ENCODE data around the gene ADSL.
"Not testable (repeated sequence)": the region's sequence is repeated elsewhere in the genome, so short reads cannot be mapped to it uniquely, and the experiment has no call there.

Gene ADSL

DNA sequence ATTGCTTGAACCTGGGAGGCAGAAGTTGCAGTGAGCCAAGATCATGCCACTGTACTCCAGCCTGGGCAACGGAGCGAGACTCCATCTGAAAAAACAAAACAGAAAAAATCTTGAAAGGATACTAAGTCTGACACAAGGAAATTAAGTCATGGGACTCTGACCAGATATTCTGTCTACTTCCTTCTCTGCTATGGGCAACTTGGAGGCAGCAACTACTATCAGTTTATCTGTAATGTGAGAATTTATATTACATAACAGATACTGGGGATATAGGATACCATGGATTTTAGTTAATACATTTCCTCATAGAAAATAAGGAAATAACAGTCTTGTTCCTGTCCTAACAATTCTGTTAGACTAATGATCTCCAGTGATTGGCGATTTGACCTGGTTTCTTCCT is 22.5 kb downstream of the ADSL start:
- no peak overlapping the region for H3K27ac ChIP-seq (ENCODE audit: low read length)
- no peaks in the 10 kb centered on the region for H3K4me1 ChIP-seq (ENCODE audit: control insufficient read depth in 1 of 2, insufficient read depth in 2 of 2, low read length in 2 of 2)
- H3K36me3 ChIP-seq (ENCODE audit: control insufficient read depth in 1 of 2, insufficient read depth in 2 of 2, low read length in 2 of 2), result peaks cover 34 to 42% of the 10 kb centered on the region in 2 donors
- no peak overlapping the region for H3K4me3 ChIP-seq (ENCODE audit: low read depth in 1 of 2, low read length in 2 of 2)
- no peaks in the 10 kb centered on the region for H3K27me3 ChIP-seq (ENCODE audit: low read depth, low read length)
- H3K9me3 ChIP-seq (ENCODE audit: control insufficient read depth in 1 of 2, low read length in 2 of 2), result no peaks in the 10 kb centered on the region

DNA sequence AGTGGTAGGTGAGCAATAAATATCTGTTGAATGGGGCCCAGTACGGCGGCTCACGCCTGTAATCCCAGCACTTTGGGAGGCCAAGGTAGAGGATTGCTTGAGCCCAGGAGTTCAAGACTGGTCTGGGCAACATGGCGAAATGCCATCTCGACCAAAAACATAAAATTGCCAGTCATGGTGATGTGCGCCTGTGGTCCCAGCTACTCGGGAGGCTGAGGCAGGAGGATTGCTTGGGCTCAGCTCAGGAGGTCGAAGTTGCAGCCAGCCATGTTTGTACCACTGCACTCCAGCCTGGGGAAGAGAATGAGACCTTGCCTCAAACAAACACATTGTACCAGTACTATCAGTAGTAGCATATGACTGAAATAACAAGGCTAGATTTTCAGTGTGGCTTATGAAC is 28.3 kb downstream of the ADSL start:
- no peaks in the 10 kb centered on the region for H3K27me3 ChIP-seq (ENCODE audit: low read depth, low read length)

DNA sequence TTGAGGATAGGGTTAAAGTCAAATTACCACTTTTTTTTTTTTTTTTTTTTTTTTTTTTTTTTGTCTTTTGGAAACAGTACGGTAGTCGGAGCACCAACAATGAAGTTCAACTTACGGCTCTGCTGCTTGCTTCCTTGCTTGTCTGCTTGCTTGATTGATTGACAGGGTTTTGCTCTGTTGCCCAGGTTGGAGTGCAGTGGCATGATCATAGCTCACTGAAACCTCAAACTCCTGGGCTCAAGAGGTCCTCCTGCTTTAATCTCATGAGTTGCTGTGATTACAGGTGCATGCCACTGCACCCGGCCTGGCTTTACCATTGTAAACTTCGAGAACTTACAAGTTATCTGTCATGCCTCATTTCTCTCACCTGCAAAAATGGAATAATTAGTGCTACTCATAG is 29.8 kb downstream of the ADSL start:
- H3K4me1 ChIP-seq (ENCODE audit: control insufficient read depth in 1 of 2, insufficient read depth in 2 of 2, low read length in 2 of 2), result no peaks in the 10 kb centered on the region
- no peaks in the 10 kb centered on the region for H3K27me3 ChIP-seq (ENCODE audit: low read depth, low read length)
- H3K27ac ChIP-seq (ENCODE audit: low read length), result no peak overlapping the region
- H3K4me3 ChIP-seq (ENCODE audit: low read depth in 1 of 2, low read length in 2 of 2), result no peak overlapping the region
- no peaks in the 10 kb centered on the region for H3K9me3 ChIP-seq (ENCODE audit: control insufficient read depth in 1 of 2, low read length in 2 of 2)
- H3K36me3 ChIP-seq (ENCODE audit: control insufficient read depth in 1 of 2, insufficient read depth in 2 of 2, low read length in 2 of 2), result no peaks in the 10 kb centered on the region

More for the DNA sequence above, 28.3 kb downstream of the ADSL start:
- H3K27ac ChIP-seq (ENCODE audit: low read length), result no peak overlapping the region
- no peaks in the 10 kb centered on the region for H3K9me3 ChIP-seq (ENCODE audit: control insufficient read depth in 1 of 2, low read length in 2 of 2)
- H3K36me3 ChIP-seq (ENCODE audit: control insufficient read depth in 1 of 2, insufficient read depth in 2 of 2, low read length in 2 of 2), result no peaks in the 10 kb centered on the region
- H3K4me3 ChIP-seq (ENCODE audit: low read depth in 1 of 2, low read length in 2 of 2), result no peak overlapping the region
- no peaks in the 10 kb centered on the region for H3K4me1 ChIP-seq (ENCODE audit: control insufficient read depth in 1 of 2, insufficient read depth in 2 of 2, low read length in 2 of 2)

DNA sequence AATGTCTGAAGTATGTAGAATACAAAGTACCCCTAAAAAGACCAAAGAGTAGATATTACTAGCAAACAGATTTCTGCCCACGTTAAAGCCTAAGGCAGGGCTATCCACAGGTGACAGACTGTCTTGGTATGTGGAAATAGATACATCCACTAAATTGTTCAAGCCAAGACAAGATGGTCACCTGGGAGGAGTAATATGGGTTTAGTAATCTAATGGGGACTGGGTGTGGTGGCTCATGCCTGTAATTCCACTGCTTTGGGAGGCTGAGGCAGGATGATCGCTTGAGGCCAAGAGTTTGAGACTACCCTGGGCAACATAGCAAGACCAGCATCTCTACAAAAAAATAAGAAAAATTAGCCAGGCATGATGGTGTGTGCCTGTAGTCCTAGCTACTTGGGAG is 31.6 kb downstream of the ADSL start:
- Histone ChIP-seq H3K4me1 (ENCODE audit: control insufficient read depth in 1 of 2, insufficient read depth in 2 of 2, low read length in 2 of 2) (no peaks in the 10 kb centered on the region), H3K4me3 (ENCODE audit: low read depth in 1 of 2, low read length in 2 of 2) (no peak overlapping the region), H3K27me3 (ENCODE audit: low read depth, low read length) (no peaks in the 10 kb centered on the region), H3K9me3 (ENCODE audit: control insufficient read depth in 1 of 2, low read length in 2 of 2) (no peaks in the 10 kb centered on the region), H3K27ac (ENCODE audit: low read length) (no peak overlapping the region), H3K36me3 (ENCODE audit: control insufficient read depth in 1 of 2, insufficient read depth in 2 of 2, low read length in 2 of 2) (no peaks in the 10 kb centered on the region)

DNA sequence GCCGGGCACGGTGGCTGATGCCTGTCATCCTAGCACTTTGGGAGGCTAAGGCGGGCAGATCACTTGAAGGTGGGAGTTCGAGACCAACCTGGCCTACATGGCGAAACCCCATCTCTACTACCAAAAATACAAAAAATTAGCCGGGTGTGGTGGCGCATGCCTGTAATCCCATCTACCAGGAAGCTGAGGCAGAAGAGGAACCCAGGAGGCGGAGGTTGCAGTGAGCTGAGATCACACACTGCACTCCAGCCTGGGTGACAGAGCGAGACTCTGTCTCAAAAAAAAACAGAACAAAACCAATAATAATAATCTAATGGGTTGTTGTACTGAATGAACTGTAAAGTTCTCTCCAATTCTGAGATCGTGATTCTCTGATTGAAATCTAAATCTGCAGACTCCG is 32.1 kb downstream of the ADSL start:
- not testable (repeated sequence) for H3K4me3 ChIP-seq (ENCODE audit: low read depth in 1 of 2, low read length in 2 of 2); H3K27me3 ChIP-seq (ENCODE audit: low read depth, low read length); H3K27ac ChIP-seq (ENCODE audit: low read length); H3K4me1 ChIP-seq (ENCODE audit: control insufficient read depth in 1 of 2, insufficient read depth in 2 of 2, low read length in 2 of 2); H3K36me3 ChIP-seq (ENCODE audit: control insufficient read depth in 1 of 2, insufficient read depth in 2 of 2, low read length in 2 of 2); H3K9me3 ChIP-seq (ENCODE audit: control insufficient read depth in 1 of 2, low read length in 2 of 2)

DNA sequence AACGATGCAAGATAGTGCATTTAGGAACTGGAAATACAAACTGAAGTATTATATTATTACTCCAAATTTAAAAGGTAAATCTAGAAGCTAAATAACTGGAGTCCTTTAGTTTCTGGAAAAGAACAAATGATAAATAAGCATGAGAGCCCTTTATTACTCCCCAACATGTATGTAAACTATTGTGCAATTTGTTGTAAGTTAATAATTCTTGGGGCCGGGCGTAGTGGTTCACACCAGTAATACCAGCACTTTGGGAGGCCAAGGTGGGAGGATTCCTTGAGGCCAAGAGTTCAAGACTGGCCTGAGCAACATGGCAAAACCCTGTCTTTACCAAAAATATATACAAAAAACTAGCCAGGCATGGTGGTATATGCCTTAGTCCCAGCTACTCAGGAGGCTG is 35.2 kb downstream of the ADSL start:
- peaks cover 0 to 4% of the 10 kb centered on the region in 2 donors for H3K4me1 ChIP-seq (ENCODE audit: control insufficient read depth in 1 of 2, insufficient read depth in 2 of 2, low read length in 2 of 2)

DNA sequence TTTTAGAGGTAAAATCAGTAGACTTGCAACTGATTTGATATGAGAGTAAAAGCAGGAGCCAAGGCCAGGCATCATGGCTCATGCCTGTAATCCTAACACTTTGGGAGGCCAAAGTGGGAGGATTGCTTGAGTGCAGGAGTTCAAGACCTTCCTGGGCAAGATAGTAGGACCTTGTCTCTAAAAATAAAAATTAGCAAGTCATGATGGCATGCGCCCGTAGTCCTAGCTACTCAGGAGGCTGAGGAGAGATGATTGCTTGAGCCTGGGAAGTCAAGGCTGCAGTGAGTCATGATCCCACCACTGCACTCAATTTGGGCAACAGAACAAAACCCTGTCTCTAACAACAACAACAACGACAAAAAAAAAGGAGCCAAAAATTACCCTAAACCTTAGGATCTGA is 37.6 kb downstream of the ADSL start:
- no peaks in the 10 kb centered on the region for H3K9me3 ChIP-seq (ENCODE audit: control insufficient read depth in 1 of 2, low read length in 2 of 2)
- no peaks in the 10 kb centered on the region for H3K27me3 ChIP-seq (ENCODE audit: low read depth, low read length)
- H3K36me3 ChIP-seq (ENCODE audit: control insufficient read depth in 1 of 2, insufficient read depth in 2 of 2, low read length in 2 of 2), result no peaks in the 10 kb centered on the region
- H3K4me3 ChIP-seq (ENCODE audit: low read depth in 1 of 2, low read length in 2 of 2), result no peak overlapping the region
- peaks cover 0 to 4% of the 10 kb centered on the region in 2 donors for H3K4me1 ChIP-seq (ENCODE audit: control insufficient read depth in 1 of 2, insufficient read depth in 2 of 2, low read length in 2 of 2)
- no peak overlapping the region for H3K27ac ChIP-seq (ENCODE audit: low read length)

More for the DNA sequence above, 35.2 kb downstream of the ADSL start:
- H3K9me3 ChIP-seq (ENCODE audit: control insufficient read depth in 1 of 2, low read length in 2 of 2), result no peaks in the 10 kb centered on the region
- H3K27ac ChIP-seq (ENCODE audit: low read length), result no peak overlapping the region
- no peaks in the 10 kb centered on the region for H3K36me3 ChIP-seq (ENCODE audit: control insufficient read depth in 1 of 2, insufficient read depth in 2 of 2, low read length in 2 of 2)
- H3K4me3 ChIP-seq (ENCODE audit: low read depth in 1 of 2, low read length in 2 of 2), result no peak overlapping the region
- no peaks in the 10 kb centered on the region for H3K27me3 ChIP-seq (ENCODE audit: low read depth, low read length)

DNA sequence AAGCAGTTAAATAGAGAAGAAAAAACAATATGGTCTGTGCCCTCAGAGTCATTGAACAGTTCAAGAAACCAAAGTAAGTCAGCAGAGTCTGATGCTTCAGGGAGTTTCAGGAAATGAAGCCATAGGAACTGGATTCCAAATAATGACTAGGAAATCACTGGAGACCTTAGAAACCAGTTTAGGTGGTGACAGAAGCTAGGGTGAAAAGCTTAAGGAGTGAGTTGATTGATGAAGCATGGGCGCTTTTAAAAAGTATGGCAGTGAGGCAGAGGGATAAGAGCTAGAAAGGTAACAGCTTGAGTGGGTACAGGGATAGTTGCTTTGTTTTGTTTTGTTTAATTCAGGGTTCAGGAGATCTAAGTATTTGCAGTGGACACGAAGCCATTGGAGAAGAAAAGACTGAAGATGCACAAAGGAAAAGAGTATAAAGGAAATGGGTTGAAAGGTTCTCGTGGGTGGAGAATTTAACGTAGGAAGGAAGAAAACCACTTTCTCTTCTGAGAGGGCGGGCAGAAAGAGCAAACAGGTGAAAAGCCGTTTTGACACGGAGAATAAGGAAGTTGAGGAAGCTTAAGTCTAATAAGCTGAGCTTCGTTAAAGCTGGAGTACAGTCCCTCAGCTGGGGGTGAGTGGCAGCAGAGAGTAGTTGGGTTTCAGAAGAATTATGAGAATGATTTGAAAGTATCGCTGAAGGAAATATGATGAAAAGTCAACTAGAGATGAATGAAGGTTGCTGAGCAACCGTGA is 38.9 kb downstream of the ADSL start:
- Histone ChIP-seq H3K27me3 (ENCODE audit: low read depth, low read length) (no peaks in the 10 kb centered on the region), H3K36me3 (ENCODE audit: control insufficient read depth in 1 of 2, insufficient read depth in 2 of 2, low read length in 2 of 2) (no peaks in the 10 kb centered on the region), H3K27ac (ENCODE audit: low read length) (peak overlapping the region; percentile 27), H3K9me3 (ENCODE audit: control insufficient read depth in 1 of 2, low read length in 2 of 2) (no peaks in the 10 kb centered on the region), H3K4me3 (ENCODE audit: low read depth in 1 of 2, low read length in 2 of 2) (peak overlapping the region in 1 of 2 donors; percentile 31), H3K4me1 (ENCODE audit: control insufficient read depth in 1 of 2, insufficient read depth in 2 of 2, low read length in 2 of 2) (peaks cover 0 to 4% of the 10 kb centered on the region in 2 donors)

DNA sequence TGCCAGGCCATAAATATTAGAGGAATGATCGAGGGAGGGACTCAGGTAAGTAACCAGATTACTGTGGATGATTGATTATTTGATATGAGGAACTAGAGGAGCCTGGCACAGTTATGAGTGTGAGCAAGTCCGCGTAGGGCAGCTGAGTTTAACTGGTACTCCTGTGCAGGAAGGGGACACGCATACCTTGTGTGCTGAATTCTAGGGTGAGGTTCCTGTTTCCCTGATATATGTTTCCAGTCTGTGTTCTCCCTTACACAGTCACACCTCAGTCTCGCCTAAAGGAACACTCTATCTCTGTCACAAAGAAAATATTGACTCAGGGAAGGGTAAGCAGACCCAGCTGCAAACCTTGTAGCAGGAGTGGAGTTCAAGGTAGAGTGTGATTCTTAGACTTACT is 41.4 kb downstream of the ADSL start:
- Histone ChIP-seq H3K36me3 (ENCODE audit: control insufficient read depth in 1 of 2, insufficient read depth in 2 of 2, low read length in 2 of 2) (no peaks in the 10 kb centered on the region), H3K9me3 (ENCODE audit: control insufficient read depth in 1 of 2, low read length in 2 of 2) (no peaks in the 10 kb centered on the region), H3K27me3 (ENCODE audit: low read depth, low read length) (no peaks in the 10 kb centered on the region), H3K27ac (ENCODE audit: low read length) (no peak overlapping the region), H3K4me3 (ENCODE audit: low read depth in 1 of 2, low read length in 2 of 2) (no peak overlapping the region), H3K4me1 (ENCODE audit: control insufficient read depth in 1 of 2, insufficient read depth in 2 of 2, low read length in 2 of 2) (peaks cover 0 to 4% of the 10 kb centered on the region in 2 donors)

DNA sequence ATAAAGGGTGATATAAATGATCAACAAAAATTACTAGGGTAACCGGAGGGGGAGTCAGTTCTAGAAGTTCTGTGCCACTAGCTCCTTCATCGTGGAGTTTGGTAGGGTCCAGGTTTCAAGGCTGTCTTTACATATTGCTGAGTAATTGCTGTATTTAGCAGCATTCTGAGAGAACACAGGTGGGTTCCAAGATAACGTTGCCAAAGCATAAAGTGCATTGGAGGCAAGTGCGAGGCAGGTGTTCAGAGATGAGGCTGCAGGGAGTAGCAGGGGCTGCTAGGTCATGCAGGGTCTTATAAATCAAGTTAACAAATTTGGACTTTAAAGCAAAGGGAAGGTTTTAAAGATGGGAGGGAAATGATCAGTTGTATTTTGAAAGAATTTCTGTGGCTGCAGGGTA is 41.9 kb downstream of the ADSL start:
- no peaks in the 10 kb centered on the region for H3K9me3 ChIP-seq (ENCODE audit: control insufficient read depth in 1 of 2, low read length in 2 of 2)
- no peak overlapping the region for H3K4me3 ChIP-seq (ENCODE audit: low read depth in 1 of 2, low read length in 2 of 2)
- no peak overlapping the region for H3K27ac ChIP-seq (ENCODE audit: low read length)
- peaks cover 0 to 4% of the 10 kb centered on the region in 2 donors for H3K4me1 ChIP-seq (ENCODE audit: control insufficient read depth in 1 of 2, insufficient read depth in 2 of 2, low read length in 2 of 2)
- no peaks in the 10 kb centered on the region for H3K36me3 ChIP-seq (ENCODE audit: control insufficient read depth in 1 of 2, insufficient read depth in 2 of 2, low read length in 2 of 2)
- H3K27me3 ChIP-seq (ENCODE audit: low read depth, low read length), result no peaks in the 10 kb centered on the region

DNA sequence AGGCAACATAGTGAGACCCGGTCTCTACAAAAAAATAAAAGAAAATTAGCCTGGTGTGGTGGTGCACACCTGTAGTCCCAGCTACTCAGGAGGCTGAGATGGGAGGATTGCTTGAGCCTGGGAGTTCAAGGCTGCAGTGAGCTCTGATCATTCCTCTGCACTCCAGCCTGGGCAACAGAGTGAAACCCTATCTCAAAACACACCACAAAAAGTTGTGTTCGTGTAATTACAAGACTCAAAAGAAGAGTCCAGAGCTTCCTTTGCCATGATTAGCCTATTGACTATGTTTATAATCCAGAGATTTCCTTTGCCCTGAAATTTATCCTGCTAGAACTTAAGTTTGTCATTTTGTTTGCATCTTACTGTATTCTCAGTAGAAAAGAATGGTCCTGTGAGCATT is 45.1 kb downstream of the ADSL start:
- peaks cover 0 to 5% of the 10 kb centered on the region in 2 donors for H3K4me1 ChIP-seq (ENCODE audit: control insufficient read depth in 1 of 2, insufficient read depth in 2 of 2, low read length in 2 of 2)
- peaks cover 0 to 3% of the 10 kb centered on the region in 2 donors for H3K36me3 ChIP-seq (ENCODE audit: control insufficient read depth in 1 of 2, insufficient read depth in 2 of 2, low read length in 2 of 2)
- no peaks in the 10 kb centered on the region for H3K9me3 ChIP-seq (ENCODE audit: control insufficient read depth in 1 of 2, low read length in 2 of 2)
- no peak overlapping the region for H3K27ac ChIP-seq (ENCODE audit: low read length)
- H3K4me3 ChIP-seq (ENCODE audit: low read depth in 1 of 2, low read length in 2 of 2), result no peak overlapping the region
- no peaks in the 10 kb centered on the region for H3K27me3 ChIP-seq (ENCODE audit: low read depth, low read length)

DNA sequence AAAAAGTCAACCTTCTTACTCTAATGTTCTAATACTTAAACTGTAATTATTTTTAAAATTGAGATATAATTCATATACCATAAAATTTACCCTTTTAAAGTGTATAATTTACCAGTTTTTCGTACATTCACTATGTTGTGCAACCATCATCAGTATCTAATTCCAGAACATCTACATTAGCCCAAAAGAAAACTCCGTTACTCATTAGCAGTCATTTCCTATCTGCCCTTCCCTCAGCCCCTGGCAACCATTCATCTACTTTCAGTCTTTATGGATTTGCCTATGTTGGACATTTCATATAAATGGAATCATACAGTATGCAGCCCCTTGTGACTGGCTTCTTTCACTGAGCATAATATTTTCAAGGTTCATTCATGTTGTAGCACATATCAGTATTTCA is 46.3 kb downstream of the ADSL start:
- no peaks in the 10 kb centered on the region for H3K27me3 ChIP-seq (ENCODE audit: low read depth, low read length)
- H3K27ac ChIP-seq (ENCODE audit: low read length), result no peak overlapping the region
- peaks cover 0 to 5% of the 10 kb centered on the region in 2 donors for H3K4me1 ChIP-seq (ENCODE audit: control insufficient read depth in 1 of 2, insufficient read depth in 2 of 2, low read length in 2 of 2)

More for the DNA sequence above, 46.3 kb downstream of the ADSL start:
- no peaks in the 10 kb centered on the region for H3K9me3 ChIP-seq (ENCODE audit: control insufficient read depth in 1 of 2, low read length in 2 of 2)
- H3K36me3 ChIP-seq (ENCODE audit: control insufficient read depth in 1 of 2, insufficient read depth in 2 of 2, low read length in 2 of 2), result peaks cover 0 to 3% of the 10 kb centered on the region in 2 donors
- no peak overlapping the region for H3K4me3 ChIP-seq (ENCODE audit: low read depth in 1 of 2, low read length in 2 of 2)

Data from muscle layer of duodenum (tissue), 2 donors.